HG03159 (cell line): Measurements from ENCODE around the gene TMPRSS7.

Source experiments
- ATAC-seq: cut with Tn5 transposase; IDR thresholded peaks from one replicate; pipeline ENCODE4 v1.9.1; 2021; ENCODE audit warnings: mild to moderate bottlenecking, moderate library complexity; ENCODE audit not compliant: unreplicated experiment

Gene TMPRSS7

GRCh38 chr3:112034436-112034835 lies at the start of gene TMPRSS7:
Gene TMPRSS7 (plus strand): TSS chr3:112034736. CDS start chr3:112034846, 110 bp downstream.
- ATAC-seq, result no peak

DNA sequence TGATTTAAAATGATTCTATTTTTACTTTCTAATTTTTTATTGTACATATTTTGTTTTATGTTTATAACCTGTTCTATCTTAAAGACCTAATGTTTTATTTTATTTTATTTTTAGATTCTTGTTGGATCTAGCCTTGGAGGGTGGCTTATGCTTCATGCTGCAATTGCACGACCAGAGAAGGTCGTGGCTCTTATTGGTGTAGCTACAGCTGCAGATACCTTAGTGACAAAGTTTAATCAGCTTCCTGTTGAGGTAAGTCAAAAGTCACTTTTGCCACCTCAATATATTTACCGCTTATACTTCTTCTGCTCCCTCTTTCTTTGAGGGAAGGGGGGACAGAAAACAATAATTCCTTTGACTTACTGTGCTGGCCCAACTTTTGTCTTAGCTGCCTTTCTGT lies 47.7 kb upstream of the TMPRSS7 start:
- no peak for ATAC-seq

DNA sequence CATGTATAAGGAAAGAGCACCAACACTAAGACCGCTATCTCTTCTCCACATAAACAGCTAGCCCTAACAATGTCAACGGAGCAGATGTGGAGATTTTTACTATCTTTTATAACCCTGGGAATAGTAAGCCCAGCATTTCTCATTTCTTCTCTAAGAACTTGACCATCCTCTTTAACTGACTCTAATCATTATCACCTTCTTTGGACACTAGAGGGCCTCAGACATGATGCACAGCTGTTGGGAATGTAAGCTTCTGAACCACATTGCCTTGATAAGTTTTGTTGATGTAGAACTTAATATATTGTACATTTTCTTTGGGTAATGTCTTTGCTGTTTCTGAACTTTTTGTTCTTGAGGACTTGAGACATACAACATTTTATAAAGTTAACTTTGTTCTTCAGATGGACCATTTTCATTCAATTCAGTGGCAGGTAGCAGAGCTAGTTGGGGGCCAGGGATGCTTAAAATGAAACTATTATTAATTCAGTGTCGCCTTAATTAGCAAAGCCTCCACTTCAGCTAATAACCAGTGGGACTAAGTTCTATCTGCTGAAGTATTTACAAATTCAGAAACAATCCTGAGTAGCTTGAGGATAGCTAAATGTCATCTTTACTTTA lies 45.4 kb upstream of the TMPRSS7 start:
- peak; percentile 91 for ATAC-seq

DNA sequence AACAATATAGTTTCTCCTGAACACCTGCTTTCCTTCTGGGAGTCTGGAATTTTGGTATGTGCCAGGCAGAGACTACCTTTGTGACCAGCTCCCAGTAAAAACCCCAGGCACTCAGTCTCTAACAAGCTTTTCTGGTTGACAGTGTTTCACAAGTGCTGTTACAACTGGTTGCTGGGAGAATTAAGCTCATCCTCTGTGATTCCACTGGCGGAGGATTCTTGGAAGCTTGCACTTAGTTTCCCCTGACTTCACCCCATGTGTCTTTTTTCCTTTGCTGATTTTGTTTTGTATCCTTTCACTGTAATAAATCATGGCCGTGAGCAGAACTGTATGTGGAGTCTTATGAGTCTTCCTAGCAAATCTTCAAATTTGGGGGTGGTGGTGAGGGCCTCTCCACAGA lies 41.5 kb upstream of the TMPRSS7 start:
- no peak for ATAC-seq

DNA sequence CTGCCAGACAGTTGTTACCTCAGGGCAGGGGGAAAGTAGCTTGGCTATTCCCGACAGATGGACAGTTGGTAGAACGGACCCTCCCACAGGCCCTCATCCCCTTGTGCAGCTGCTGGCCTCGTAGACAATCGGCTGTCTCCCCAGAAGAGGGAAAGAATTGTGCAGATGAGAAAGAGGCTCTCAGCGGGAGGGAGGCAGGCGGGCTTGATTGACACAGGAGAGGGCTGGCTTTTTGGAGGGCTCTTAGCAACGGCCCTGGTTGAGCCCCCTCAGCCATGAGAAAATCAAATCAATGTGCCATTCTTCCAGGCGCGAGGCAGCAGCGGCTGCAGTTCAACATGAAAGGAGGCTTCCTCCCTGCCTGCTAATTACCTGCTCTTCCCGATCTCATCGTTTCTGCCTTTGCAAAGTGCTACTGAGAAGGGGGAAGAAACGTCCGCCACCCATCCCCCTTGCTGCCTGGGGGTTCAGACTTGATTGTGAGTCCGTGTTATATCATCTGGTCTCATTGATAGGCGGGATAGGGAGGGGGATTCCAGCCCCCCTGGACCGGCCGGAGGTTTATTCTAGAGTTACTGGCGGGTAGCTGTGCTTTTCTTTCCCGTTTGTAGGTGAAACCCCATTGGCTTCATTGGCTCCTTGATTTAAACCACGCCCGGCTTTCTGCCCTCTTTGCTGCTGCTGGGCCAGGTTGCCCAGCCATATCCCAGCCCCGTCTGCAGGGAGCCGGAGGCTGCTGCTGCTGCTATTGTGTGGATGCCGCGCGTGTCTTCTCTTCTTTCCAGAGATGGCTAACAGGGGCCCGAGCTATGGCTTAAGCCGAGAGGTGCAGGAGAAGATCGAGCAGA lies 35.7 kb upstream of the TMPRSS7 start, which contains the start of gene TAGLN3:
Gene TAGLN3, plus strand, starts transcription at position 287 of the 848 bp plus-strand sequence. Its CDS starts 501 bp downstream, at position 788.
- ATAC-seq, result no peak

DNA sequence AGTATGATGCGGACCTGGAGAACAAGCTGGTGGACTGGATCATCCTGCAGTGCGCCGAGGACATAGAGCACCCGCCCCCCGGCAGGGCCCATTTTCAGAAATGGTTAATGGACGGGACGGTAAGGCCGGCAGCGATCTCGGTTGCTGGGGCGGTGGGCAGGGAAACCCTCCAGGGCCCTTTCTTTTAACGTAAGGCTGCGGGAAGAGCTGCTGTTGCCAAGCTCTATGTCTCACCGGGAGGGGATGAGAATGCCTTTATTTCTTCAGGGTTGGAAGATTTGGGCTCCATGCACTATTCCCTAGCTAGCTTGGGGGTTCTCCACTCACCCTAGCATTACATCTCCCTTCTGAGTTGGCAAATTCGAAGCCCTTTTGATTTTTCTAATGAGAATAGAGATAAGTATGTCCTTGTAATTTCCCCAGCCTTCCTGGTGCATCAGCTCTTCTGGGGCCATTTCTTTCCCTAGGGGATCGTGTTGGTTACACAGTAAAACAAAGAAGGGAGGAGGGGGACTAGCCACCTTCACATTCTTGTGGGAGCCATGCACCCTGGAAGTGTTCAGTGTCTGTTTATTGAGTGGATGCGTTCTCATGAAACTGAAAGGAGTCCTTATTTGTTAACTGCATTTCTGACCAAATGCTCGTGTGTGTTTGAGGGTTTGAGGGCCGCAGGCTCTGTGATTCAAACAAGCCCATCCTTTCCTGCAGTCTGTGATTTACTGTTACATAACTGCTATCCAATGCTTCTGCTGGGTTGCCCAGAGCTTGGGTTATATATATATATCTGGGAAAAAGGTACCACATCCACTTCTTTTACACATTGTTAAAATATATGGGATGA lies 34.8 kb upstream of the TMPRSS7 start:
- no peak for ATAC-seq

GRCh38 chr3:112000367-112000771 lies 34.2 kb upstream of the TMPRSS7 start:
- ATAC-seq, result no peak

- ATAC-seq, result no peak
These were observed 33.6 kb upstream of the TMPRSS7 start for GRCh38 chr3:112000966-112001365.

- no peak for ATAC-seq
These were observed 33.0 kb upstream of the TMPRSS7 start for GRCh38 chr3:112001526-112001925.

DNA sequence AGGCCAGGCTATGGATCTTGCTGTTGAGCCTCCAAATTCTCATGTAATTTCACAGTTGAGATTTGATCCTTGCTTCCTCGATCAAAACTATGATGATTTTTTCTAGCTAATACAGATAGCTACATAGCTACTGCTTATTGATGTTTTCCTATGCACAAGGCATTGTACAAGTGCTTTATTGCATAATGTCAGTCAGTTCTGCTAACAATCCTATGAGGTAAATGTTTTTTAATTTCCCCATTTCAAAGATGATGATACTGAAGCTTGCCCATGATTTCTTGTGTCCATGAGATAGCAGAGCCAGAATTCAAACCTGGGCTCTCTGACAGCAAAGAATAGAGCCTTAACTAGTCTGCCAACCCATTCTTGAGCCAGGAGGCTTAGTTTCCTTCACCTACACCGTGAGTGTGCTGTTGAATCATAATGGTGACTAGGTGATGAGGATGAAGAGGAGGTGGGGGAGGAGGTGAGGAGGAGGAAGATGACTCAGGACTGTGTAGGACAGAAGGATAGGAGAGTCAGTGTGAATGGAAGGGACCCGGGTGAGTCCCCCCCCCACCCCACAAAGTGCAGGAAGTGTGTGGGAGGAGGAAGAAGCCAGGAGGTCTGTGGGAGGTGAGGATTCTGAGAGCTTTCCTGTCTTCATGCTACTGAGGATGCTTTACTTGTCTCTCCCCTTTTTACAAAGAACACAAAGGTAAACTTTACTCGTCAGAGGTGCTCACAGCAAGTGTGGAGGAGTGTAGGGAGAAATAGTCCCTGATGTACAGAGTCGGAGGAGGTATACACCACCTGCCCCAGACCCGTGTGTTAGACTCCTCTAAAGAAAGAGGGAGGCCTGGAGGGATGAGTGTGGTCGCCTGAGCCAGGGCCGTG lies 32.2 kb upstream of the TMPRSS7 start:
- no peak for ATAC-seq

- no peak for ATAC-seq
These were observed 31.0 kb upstream of the TMPRSS7 start for GRCh38 chr3:112003321-112004080.

GRCh38 chr3:112004187-112004586 lies 30.3 kb upstream of the TMPRSS7 start:
- ATAC-seq, result no peak

GRCh38 chr3:112004669-112005068 lies 29.9 kb upstream of the TMPRSS7 start:
- ATAC-seq, result no peak

GRCh38 chr3:112005091-112005672 lies 29.4 kb upstream of the TMPRSS7 start:
- ATAC-seq, result no peak

GRCh38 chr3:112007633-112008032 lies 26.9 kb upstream of the TMPRSS7 start:
- no peak for ATAC-seq

DNA sequence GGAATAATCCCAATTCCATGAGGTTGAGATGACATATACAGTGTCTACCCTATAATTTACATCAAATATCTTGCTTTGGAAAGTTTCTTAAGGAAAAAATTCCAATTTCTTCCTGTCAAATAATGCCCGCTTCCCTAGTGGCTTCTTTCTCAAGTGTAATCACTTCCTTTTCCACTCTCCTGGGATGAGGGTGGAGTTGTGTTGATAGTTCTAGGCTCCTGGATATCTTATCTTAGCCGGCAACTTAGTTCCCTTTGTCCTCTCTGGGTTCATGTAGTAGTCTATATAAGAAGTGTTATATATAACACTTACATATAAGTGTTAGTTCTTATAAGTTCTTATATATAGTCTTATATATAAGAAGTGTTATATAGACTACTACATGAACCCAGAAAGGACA lies 24.9 kb upstream of the TMPRSS7 start:
- ATAC-seq, result no peak

DNA sequence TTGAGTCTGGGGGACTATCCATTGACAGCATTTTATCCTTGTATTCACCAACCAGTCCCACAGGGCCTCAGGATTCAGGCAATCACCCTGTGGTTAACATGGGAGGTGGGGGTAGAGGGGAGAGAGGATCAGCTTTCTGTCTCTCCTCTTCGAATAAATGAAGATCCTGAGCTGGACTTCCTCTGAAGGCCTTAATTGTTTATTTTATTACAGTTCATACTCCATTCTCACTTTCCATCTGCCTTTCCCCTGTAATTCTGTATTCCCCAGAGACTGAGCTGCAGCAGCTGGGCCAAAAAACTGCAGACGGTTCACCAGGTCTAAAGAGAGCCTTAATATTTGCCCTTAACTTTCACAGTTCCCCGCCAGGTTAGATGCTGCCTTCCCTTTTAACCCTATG lies 23.9 kb upstream of the TMPRSS7 start:
- ATAC-seq, result no peak

GRCh38 chr3:112011376-112011940 lies 23.1 kb upstream of the TMPRSS7 start:
- ATAC-seq, result no peak
